NCI-H2227 (cell line): Measurements from ENCODE around the gene LRIG1.

Source experiments
- DNase-seq: peaks from one replicate; lab custom pipeline; 2025; ENCODE audit not compliant: unreplicated experiment; lab: John Stamatoyannopoulos, UW

The LRIG1 gene

GRCh38 chr3:66470956-66471686 is 29.7 kb downstream of the LRIG1 start:
- DNase-seq, result no peak

DNA sequence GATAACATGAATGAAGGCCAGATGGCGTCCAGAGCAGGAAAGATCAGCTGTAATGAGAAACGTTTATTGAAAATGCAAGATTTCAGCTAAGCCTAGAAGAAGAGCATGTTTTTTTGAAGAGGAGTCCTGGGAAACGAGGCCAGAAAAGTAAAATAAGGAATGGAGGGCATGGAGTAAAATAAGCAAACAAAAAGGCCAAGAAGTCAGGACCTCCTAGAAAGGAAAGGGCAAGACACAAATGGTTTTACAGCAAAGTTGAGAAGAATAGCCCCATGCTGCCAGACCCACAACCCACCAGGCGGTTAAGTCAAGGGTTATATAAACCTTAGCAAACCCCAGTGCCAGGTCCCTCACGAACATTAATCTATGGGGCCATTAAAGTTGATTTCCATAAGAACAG is 30.5 kb downstream of the LRIG1 start:
- DNase-seq, result no peak

DNA sequence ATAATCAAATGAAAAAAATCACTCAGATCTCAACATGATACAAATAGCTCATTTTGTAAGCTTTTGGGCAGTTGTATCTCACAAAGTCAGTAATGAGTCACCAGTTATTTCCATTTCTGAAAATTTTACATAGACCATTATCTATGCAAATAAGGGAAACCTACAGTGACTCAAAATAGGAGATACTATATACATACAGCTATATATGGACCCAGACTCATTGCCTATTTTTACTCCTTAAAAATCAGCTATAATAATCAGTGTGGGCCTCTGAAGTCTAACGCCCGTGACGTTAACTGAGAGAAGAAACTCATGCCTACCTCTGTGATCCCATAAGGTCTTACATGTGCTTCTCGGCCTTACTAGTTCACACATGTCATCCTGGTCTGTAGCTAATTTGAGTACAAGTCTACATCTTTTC is 31.6 kb downstream of the LRIG1 start:
- DNase-seq, result no peak

DNA sequence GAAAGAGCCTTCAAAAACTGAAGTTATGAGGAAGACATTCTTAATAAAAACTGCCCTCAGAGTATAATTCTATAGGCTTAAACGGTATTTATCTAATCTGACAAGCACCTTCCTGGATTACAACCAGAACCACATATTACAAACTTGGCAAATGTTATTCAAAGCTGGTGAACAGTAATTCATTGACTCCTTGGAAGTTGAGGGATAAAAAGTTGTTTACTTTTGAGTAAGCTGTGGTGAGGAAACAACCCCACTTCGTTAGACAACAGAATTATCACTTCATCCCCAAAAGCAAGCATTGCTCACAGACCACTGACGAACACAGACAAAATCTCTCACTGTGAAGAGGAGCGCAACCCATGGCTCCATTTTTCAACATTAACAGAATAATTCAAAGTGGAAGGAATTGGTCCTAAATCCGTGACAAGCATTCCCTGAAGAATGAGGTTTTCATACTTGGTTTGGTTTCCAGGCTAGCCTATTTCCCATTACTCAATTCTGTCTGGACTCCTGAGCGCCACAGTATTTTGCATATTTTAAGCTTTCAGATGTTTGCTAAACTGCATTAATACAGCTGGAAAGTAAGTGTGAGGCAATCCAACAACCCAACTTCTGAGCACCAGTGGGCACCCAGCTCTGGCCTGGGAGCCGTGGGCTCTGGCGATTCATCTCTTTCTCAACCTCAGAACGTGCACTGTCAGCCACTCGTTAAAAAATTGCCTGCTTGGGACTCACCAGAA is 32.7 kb downstream of the LRIG1 start:
- no peak for DNase-seq

DNA sequence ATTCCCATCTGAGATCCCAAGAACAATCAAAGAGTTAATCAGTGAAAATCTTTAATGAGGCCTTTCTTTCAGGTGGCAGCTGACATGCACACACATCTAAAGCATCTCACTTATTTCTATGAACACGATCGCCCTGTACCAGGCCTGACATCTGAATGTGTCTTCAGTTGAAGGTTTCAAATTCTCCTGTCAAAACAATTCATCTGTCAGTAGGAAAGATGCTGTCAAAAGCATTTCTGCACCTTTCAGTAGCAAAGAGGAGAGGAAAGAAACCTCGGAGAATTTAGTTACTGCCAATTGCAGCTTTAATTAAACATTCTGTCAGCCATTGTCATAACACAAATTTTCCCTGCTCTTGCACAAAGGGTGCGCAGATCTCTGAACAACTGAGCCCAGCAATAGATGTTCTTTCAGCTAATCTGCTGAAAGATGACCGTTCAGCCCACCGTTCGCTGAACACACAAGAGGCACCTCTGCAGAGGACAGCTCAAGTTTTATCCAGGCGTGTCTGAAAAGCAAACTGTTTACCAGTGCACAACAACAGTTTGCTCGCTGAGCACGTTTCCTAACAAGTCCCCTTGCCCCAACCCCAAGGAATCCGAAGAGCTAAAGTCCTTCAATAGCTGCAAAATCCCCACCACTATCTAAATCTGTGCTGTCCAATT is 34.1 kb downstream of the LRIG1 start:
- DNase-seq, result no peak

- no peak for DNase-seq
These were observed 35.2 kb downstream of the LRIG1 start for GRCh38 chr3:66465587-66465986.

GRCh38 chr3:66465034-66465433 is 35.8 kb downstream of the LRIG1 start:
- no peak for DNase-seq

DNA sequence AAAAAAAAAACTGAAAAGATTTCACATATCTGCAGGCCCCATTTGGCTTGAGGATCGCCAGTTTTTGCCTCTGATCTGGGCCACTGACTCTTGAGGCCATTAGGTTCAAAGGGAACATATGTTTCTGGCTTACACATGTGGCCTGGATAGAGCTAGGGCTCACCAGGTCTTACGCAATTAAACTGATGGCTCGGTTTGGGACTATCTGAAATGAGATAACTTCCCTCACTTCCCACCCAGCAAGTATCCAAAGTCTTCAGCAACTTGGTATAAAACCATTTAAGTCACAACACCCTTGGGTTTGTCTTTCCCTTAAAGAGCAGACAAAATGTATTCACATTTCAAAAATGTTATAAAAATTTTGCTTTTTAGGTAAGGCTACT is 36.3 kb downstream of the LRIG1 start:
- DNase-seq, result no peak

DNA sequence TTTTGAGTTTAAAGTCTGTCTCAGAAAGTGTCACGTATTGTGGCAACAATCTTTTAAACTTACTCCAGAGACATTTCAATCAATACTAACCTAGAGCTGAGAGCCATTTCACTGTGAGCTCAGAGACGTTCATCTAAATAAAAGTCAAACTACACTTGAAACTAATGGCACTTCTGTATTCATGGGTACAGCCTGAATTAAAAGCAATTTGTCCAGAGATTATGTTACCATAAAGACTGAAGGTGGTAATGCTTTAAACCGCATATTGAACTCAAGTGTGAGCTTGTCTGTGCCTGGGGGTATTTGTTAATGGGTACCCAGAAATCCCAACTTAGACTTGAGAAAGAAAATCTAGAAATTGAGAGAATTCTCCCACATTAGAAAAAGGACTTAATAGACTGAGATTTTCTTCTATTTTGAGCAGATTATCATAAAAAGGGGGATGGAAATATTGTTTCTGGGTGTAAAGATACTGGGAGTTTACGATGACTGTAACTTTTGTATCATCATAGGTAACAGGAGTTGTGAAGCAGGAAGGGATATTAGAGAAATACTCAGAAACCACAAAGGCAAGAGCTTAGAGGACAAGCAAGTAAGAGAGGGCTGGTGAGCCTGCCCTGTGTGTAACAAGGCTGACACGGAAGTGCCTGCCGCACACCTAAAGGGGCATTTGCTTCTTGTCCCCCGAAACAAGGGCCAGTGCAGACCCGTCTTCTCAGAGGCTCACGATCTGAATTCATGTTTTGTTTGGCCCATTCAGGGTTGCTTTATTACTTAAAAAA is 36.9 kb downstream of the LRIG1 start:
- no peak for DNase-seq

GRCh38 chr3:66463054-66463631 is 37.7 kb downstream of the LRIG1 start:
- no peak for DNase-seq

DNA sequence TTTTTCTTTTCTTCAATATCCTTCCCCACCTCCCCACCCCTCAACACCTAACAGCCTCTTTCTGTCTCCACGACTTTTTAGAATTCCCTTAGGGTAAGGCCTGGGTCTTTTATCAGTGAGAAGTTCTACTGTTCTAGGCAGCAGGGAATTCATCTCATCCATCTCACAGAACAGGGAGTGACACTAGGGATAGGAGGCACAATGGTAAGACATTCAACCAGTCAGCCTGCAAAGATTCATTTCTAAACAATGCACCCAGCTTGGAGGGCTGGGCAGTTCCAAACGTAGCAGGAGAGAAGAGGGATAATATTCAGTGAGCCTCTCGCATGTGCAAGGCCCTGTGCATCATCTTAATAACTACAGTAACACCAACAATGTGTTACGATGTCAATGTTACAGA is 43.6 kb downstream of the LRIG1 start:
- DNase-seq, result no peak

DNA sequence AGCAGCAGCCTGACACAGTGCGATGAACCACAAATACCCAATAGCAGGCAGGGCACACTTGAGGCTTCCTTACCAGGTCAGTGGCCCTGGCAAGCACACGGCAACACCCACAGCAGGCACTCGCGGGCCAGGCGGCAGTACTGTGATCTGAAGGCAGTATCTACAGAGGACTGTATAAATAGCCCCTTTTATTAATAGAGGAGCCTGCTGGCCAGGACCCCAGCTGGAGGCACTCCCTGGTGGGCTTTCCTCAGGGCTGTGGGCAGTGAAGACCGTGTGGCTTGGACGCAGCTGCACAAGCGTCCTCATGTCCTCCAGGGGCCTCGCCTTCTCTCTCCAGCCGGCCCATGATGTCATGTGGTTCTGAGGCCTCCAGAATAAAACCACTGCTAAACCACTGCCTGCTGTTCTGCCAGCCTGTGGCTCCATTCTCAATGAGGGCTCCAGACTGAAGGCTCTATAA is 44.1 kb downstream of the LRIG1 start:
- no peak for DNase-seq

GRCh38 chr3:66454464-66454859 is 46.4 kb downstream of the LRIG1 start:
- DNase-seq, result no peak

DNA sequence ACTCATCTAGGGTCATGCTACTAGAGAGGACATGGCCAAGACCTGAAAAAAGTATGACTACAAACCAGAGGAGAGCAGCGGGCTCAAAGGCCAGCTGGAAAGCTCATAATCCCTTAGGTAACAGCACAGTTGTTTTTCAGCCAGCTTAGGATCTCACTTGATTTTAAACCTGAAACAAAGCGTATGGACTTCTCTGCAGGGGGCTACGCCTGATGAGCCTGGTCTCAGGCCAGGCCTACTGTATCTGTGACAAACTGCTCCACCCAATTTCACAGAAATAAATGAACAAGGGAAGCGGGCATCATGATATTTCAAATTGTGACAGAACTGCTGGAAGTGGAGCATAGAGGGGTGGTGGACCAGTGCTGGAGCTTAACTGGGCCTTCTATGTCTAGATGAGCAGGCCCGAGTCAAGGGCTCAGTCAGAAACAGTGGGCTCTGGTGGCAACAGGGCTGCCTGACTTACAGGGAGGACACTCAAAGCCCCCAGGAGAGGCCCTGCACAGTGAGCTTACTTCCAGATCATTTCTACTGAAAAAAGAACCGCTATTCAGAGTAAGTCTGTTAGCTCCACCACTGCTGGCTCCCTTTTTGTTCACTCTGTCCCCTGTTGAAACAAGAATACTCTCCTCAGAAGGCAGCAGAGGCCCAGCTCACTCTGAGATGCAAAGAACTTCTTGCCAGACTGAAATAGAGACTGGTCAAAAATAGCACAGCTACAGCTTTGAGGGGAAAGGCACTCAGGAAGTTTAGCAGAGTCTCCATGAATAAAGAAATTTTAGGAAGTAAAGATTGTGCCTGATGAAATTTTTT is 47.0 kb downstream of the LRIG1 start:
- no peak for DNase-seq

DNA sequence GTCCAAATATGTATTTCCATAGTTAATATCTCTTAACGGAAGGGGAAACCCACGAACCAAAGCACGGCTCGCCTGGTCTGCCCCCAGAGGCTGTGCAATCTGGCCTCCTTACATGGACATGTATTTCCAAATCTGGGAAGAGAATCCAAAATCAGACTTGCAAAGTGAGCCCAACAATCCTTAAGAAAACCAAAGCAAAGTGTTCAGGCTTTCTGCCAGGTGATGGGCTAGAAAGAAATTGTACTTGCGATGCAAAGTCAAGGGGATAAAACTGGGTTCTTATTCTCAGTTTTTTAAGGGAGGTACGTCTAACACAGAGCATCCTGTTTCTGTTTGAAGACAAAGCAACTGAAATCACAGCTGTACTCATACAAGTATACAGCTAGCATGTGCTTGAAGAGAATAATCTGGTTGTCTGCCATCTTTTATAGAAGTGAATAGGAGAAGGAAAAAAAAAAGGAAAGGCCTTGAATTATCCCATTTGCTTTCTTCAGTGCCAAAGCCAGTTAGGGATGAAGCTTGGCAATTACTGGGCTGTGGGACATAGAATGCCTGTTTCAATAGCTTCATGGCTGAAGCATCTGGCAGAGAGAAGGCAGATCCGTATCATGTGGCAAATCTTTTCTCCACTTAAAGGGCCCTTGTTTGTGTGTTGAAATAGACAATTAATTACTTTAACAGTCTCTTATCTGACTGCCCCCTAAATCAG is 48.4 kb downstream of the LRIG1 start:
- no peak for DNase-seq

GRCh38 chr3:66451766-66452165 is 49.1 kb downstream of the LRIG1 start:
- no peak for DNase-seq

DNA sequence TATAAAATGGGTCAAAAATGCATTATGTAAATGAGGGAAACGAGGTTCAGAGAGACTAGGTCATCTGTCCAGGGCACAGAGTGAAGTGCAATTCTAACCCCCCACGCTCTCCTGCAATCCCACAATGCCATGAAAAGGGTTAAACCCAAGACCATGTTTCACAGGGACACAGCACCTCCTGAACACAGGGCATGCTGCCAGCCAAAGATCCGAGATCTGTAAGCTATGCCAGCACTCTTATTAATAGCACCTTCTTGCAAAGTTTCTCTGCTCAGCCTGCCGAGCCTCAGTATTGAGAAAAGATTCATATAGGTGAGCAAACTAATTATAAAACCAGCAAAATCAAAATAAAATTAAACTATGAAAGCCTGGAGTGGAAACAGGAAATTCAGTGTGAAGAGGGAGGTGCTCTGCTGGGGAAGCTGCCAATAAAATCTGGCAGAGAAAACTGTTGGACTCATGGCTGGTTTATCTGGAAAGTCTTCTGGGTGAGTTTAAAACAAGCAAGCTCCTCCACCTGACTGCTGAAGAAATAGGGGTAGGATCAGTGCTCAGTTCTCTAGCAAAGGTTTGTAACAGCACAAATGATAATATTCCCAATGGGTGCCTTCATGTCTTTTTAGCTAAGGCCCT is 50.3 kb downstream of the LRIG1 start:
- no peak for DNase-seq

GRCh38 chr3:66449411-66449974 is 51.3 kb downstream of the LRIG1 start:
- no peak for DNase-seq
